ENCODE results near the gene PNMA8A. TPM values are rescaled to one million over a fixed set of nuclear protein-coding genes. Genes with fewer than 3 reads are reported as not detected.

Gene PNMA8A
- total and polyA plus RNA-seq, 2 donors (not counting 1 experiment from before 2014, with no cell fraction given), result not detected

GRCh38 chr19:46456930-46457329 lies 14.4 kb downstream of the PNMA8A start:
- Histone ChIP-seq H3K27ac (ENCODE audit: low read length in 2 of 2) (no peak overlapping the region), H3K9ac (ENCODE audit: low read length) (no peak overlapping the region), H4K20me1 (ENCODE audit: control insufficient read depth, insufficient read depth, low read length, poor library complexity, severe bottlenecking) (no peaks in the 10 kb centered on the region), H3K79me2 (ENCODE audit: control insufficient read depth, insufficient read depth, low read length) (no peaks in the 10 kb centered on the region), H3K4me2 (replicated peaks; ENCODE audit: low read depth, low read length, poor library complexity, severe bottlenecking) (no peak overlapping the region), H3K9me3 (ENCODE audit: control extremely low read depth in 1 of 3, control insufficient read depth in 2 of 3, insufficient read depth in 1 of 3, low read length in 2 of 3) (peaks cover 0 to 3% (median 0%) of the 10 kb centered on the region in 3 donors), H3K4me3 (ENCODE audit: control extremely low read depth in 1 of 5, extremely low read depth in 1 of 5, insufficient read depth in 1 of 5, low read depth in 2 of 5, low read length in 4 of 5) (no peak overlapping the region), H2AFZ (ENCODE audit: insufficient read depth, low read depth, low read length, poor library complexity, severe bottlenecking) (no peak overlapping the region), H3K27me3 (replicated peaks in 1 of 4; ENCODE audit: control extremely low read depth in 1 of 4, control insufficient read depth in 3 of 4, insufficient read depth in 4 of 4, low read length in 3 of 4) (peaks cover 0 to 4% (median 0%) of the 10 kb centered on the region in 4 experiments), H3K36me3 (replicated peaks in 1 of 2; ENCODE audit: control extremely low read depth in 1 of 2, control insufficient read depth in 1 of 2, extremely low read depth in 1 of 2, insufficient read depth in 2 of 2, low read length in 1 of 2) (no peaks in the 10 kb centered on the region), H3K4me1 (ENCODE audit: control insufficient read depth in 2 of 2, insufficient read depth in 2 of 2, low read length in 2 of 2) (no peaks in the 10 kb centered on the region)
- ChIA-PET CTCF (interaction anchor here (1.3 kb wide), 1 partner anchor 86 kb away, joined by 3 read pairs; no protein-coding TSS in a partner anchor), POLR2A (interaction anchor here (0.6 kb wide), 1 partner anchor 85 kb away, joined by 4 read pairs; no protein-coding TSS in a partner anchor)
- intact Hi-C loops (cut with micrococcal nuclease), result no loop called here
- H3K4me3 Mint-ChIP-seq, result no peak overlapping the region
- peaks cover 17% of the 10 kb centered on the region for H3K27me3 Mint-ChIP-seq
- H3K27ac Mint-ChIP-seq, result no peak overlapping the region
- no peak for DNase-seq
- H3K9me3 Mint-ChIP-seq (ENCODE audit: insufficient read depth), result no peaks in the 10 kb centered on the region
- TF ChIP-seq CTCF (IDR thresholded peaks at IDR 0.05), result no peak
- no peak for TF ChIP-seq EZH2 (IDR thresholded peaks at IDR 0.05; ENCODE audit: borderline replicate concordance, insufficient read depth, low read depth, low read length, poor library complexity, severe bottlenecking)
- no CpG with 5 or more reads among the region's 5 CpGs for WGBS (ENCODE audit: insufficient coverage)
- H3K4me1 Mint-ChIP-seq, result no peaks in the 10 kb centered on the region
- ATAC-seq (ENCODE audit: low read depth), result no peak

- Histone ChIP-seq H3K27me3 (replicated peaks in 1 of 4; ENCODE audit: control extremely low read depth in 1 of 4, control insufficient read depth in 3 of 4, insufficient read depth in 4 of 4, low read length in 3 of 4) (peaks cover 0 to 4% (median 0%) of the 10 kb centered on the region in 4 experiments), H3K9ac (ENCODE audit: low read length) (no peak overlapping the region), H4K20me1 (ENCODE audit: control insufficient read depth, insufficient read depth, low read length, poor library complexity, severe bottlenecking) (no peaks in the 10 kb centered on the region), H3K79me2 (ENCODE audit: control insufficient read depth, insufficient read depth, low read length) (no peaks in the 10 kb centered on the region), H3K36me3 (replicated peaks in 1 of 2; ENCODE audit: control extremely low read depth in 1 of 2, control insufficient read depth in 1 of 2, extremely low read depth in 1 of 2, insufficient read depth in 2 of 2, low read length in 1 of 2) (no peaks in the 10 kb centered on the region), H3K27ac (ENCODE audit: low read length in 2 of 2) (no peak overlapping the region), H3K4me3 (ENCODE audit: control extremely low read depth in 1 of 5, extremely low read depth in 1 of 5, insufficient read depth in 1 of 5, low read depth in 2 of 5, low read length in 4 of 5) (no peak overlapping the region), H3K4me2 (replicated peaks; ENCODE audit: low read depth, low read length, poor library complexity, severe bottlenecking) (no peak overlapping the region), H3K9me3 (ENCODE audit: control extremely low read depth in 1 of 3, control insufficient read depth in 2 of 3, insufficient read depth in 1 of 3, low read length in 2 of 3) (peaks cover 0 to 7% (median 4%) of the 10 kb centered on the region in 3 donors), H3K4me1 (ENCODE audit: control insufficient read depth in 2 of 2, insufficient read depth in 2 of 2, low read length in 2 of 2) (no peaks in the 10 kb centered on the region), H2AFZ (ENCODE audit: insufficient read depth, low read depth, low read length, poor library complexity, severe bottlenecking) (no peak overlapping the region)
- H3K4me1 Mint-ChIP-seq, result no peaks in the 10 kb centered on the region
- intact Hi-C loops (cut with micrococcal nuclease), result no loop called here
- peaks cover 27% of the 10 kb centered on the region for H3K27me3 Mint-ChIP-seq
- ATAC-seq (ENCODE audit: low read depth), result no peak
- ChIA-PET POLR2A (no interaction called here), CTCF (interaction anchor here (1.0 kb wide), 1 partner anchor 51 kb away, joined by 3 read pairs; no protein-coding TSS in a partner anchor)
- TF ChIP-seq EZH2 (IDR thresholded peaks at IDR 0.05; ENCODE audit: borderline replicate concordance, insufficient read depth, low read depth, low read length, poor library complexity, severe bottlenecking), result no peak
- no peak for TF ChIP-seq CTCF (IDR thresholded peaks at IDR 0.05)
- H3K27ac Mint-ChIP-seq, result no peak overlapping the region
- whole genome bisulfite sequencing (ENCODE audit: insufficient coverage), result 60% methylated on average over 1 of the region's 3 CpGs
- DNase-seq, result no peak
- H3K9me3 Mint-ChIP-seq (ENCODE audit: insufficient read depth), result peaks cover 7% of the 10 kb centered on the region
- H3K4me3 Mint-ChIP-seq, result no peak overlapping the region
Observed at GRCh38 chr19:46454244-46454643, 17.1 kb downstream of the PNMA8A start.

All from B cell (primary cell).